NCI-H460 (cell line): ENCODE results near the gene OSGEP. TPM values are rescaled to one million over a fixed set of nuclear protein-coding genes. Genes with fewer than 3 reads are reported as not detected.

ENCODE experiments used
- DNase-seq: peaks from one replicate; pipeline ENCODE4 v3.0.0-alpha.2; 2016; ENCODE audit warnings: low read depth; ENCODE audit errors: extremely low read depth
- small RNA-seq, 2 experiments: library from RNA; depleted of rRNA; stranded (forward); fragments of <200 nt; gene quantifications; one replicate each; pipeline ENCODE3, GENCODE V24; 2014
- total RNA-seq: library from RNA; depleted of rRNA; stranded (reverse); fragments of >200 nt; shearing (Covaris generic); gene quantifications from 2 replicates; pipeline ENCODE4 v1.2.3, GENCODE V29; 2014; rRNA removed

Gene OSGEP
- total RNA-seq, 1 experiment from 2014 or later, result 32.6 TPM

GRCh38 chr14:20400965-20401593 lies 53.5 kb downstream of the OSGEP start:
- DNase-seq, result no peak

- no peak for DNase-seq
Observed at GRCh38 chr14:20400589-20400964, 54.0 kb downstream of the OSGEP start.

GRCh38 chr14:20397511-20397910 lies 57.1 kb downstream of the OSGEP start:
- DNase-seq, result no peak

Small RNAs within 50 kb of the gene (small RNA-seq; reads per million reads assigned to genes)
- 0.02 to 0.29 reads per million in 2 experiments for gene RNA5SP382

Other genes starting within 250 kb of the OSGEP start
- gene OR11H6, start 231.1 kb downstream of the OSGEP start, total RNA-seq, result not detected in 2 replicates
- not detected in 2 replicates for gene OR11H7, start 225.8 kb downstream of the OSGEP start, total RNA-seq
- gene OR11H4, start 215.5 kb downstream of the OSGEP start, total RNA-seq, result not detected in 2 replicates
- gene TTC5, start 148.9 kb downstream of the OSGEP start, total RNA-seq, result 13.0 and 18.7 TPM in 2 replicates
- gene CCNB1IP1, start 121.5 kb downstream of the OSGEP start, total RNA-seq, result 258 and 275 TPM in 2 replicates
- gene PARP2, start 111.2 kb downstream of the OSGEP start, total RNA-seq, result 35.7 and 39.4 TPM in 2 replicates
- 13.0 and 13.3 TPM in 2 replicates for gene TEP1, start 41.3 kb downstream of the OSGEP start, total RNA-seq
- not detected in 2 replicates for gene KLHL33, start 18.6 kb downstream of the OSGEP start, total RNA-seq
- 96.7 and 151 TPM in 2 replicates for gene APEX1, start 414 bp upstream of the OSGEP start, total RNA-seq
- gene PIP4P1, start 6.6 kb upstream of the OSGEP start, total RNA-seq, result 17.3 and 20.6 TPM in 2 replicates
- 83.5 and 89.9 TPM in 2 replicates for gene PNP, start 14.6 kb upstream of the OSGEP start, total RNA-seq
- gene RNASE10, start 50.7 kb upstream of the OSGEP start, total RNA-seq, result not detected in 2 replicates
- gene RNASE9, start 106.2 kb upstream of the OSGEP start, total RNA-seq, result not detected in 2 replicates
- gene RNASE11, start 133.2 kb upstream of the OSGEP start, total RNA-seq, result not detected in 2 replicates
- not detected in 2 replicates for gene RNASE12, start 136.6 kb upstream of the OSGEP start, total RNA-seq
- not detected in 2 replicates for gene OR6S1, start 186.9 kb upstream of the OSGEP start, total RNA-seq
- gene RNASE4, start 229.7 kb upstream of the OSGEP start, total RNA-seq, result 22.9 and 36.7 TPM in 2 replicates
- gene ANG, start 234.0 kb upstream of the OSGEP start, total RNA-seq, result 12.5 and 14.7 TPM in 2 replicates